HepG2 (cell line): ENCODE results near the gene ZNF772. TPM values are rescaled to one million over a fixed set of nuclear protein-coding genes. Genes with fewer than 3 reads are reported as not detected.
A peak's percentile ranks its signal among the peaks of the same experiment; 100 is the strongest.

Experiments
- BRCA1 ChIP-seq: sonication (generic); formaldehyde crosslinking; IDR thresholded peaks from 2 replicates; pipeline ENCODE4 v1.4.0; 2020; ENCODE audit warnings: missing genetic modification reagents
- CBFB ChIP-seq: sonication (generic); formaldehyde crosslinking; IDR thresholded peaks from 2 replicates; pipeline ENCODE4 v1.4.0; 2020; ENCODE audit warnings: missing genetic modification reagents
- GTF3A ChIP-seq: sonication (generic); formaldehyde crosslinking; conservative IDR thresholded peaks from 2 replicates; pipeline ENCODE4 v1.4.0; 2020; ENCODE audit warnings: mild to moderate bottlenecking, missing genetic modification reagents
- HCFC1 ChIP-seq: fragments of 150-350 bp; IDR thresholded peaks from 2 replicates; pipeline ENCODE4 v1.6.1; 2014; ENCODE audit warnings: low read depth, low read length
- HMG20B ChIP-seq: conservative IDR thresholded peaks from 2 replicates; pipeline ENCODE4 v1.6.1; 2016; ENCODE audit warnings: missing genetic modification reagents, missing compliant biosample characterization
- KDM4B ChIP-seq: sonication (generic); formaldehyde crosslinking; IDR thresholded peaks from 2 replicates; pipeline ENCODE4 v1.4.0; 2020; ENCODE audit warnings: missing genetic modification reagents
- KMT2A ChIP-seq: sonication (generic); formaldehyde crosslinking; IDR thresholded peaks from 2 replicates; pipeline ENCODE4 v1.4.0; 2020; ENCODE audit warnings: missing genetic modification reagents
- SATB2 ChIP-seq: sonication (generic); formaldehyde crosslinking; IDR thresholded peaks from 2 replicates; pipeline ENCODE4 v1.5.0; 2020; ENCODE audit warnings: missing genetic modification reagents
- SYNCRIP ChIP-seq: fragments of 200-400 bp; formaldehyde crosslinking; IDR thresholded peaks from 2 replicates; pipeline ENCODE4 v1.6.1; 2018; ENCODE audit warnings: mild to moderate bottlenecking, low read depth, low read length; ENCODE audit not compliant: insufficient read depth
- YEATS2 ChIP-seq: sonication (generic); formaldehyde crosslinking; IDR thresholded peaks from 2 replicates; pipeline ENCODE4 v1.4.0; 2020; ENCODE audit warnings: missing genetic modification reagents, borderline replicate concordance
- ZBTB1 ChIP-seq: sonication (generic); formaldehyde crosslinking; IDR thresholded peaks from 2 replicates; pipeline ENCODE4 v1.4.0; 2020; ENCODE audit warnings: missing genetic modification reagents, borderline replicate concordance
- ZC3H4 ChIP-seq: sonication (generic); formaldehyde crosslinking; IDR thresholded peaks from 2 replicates; pipeline ENCODE4 v1.4.0; 2020; ENCODE audit warnings: missing genetic modification reagents, borderline replicate concordance
- ZNF274 ChIP-seq: sonication (generic); formaldehyde crosslinking; IDR thresholded peaks from 2 replicates; pipeline ENCODE4 v1.5.1; 2020; ENCODE audit warnings: mild to moderate bottlenecking, missing genetic modification reagents
- ZNF792 ChIP-seq: IDR thresholded peaks from 2 replicates; pipeline ENCODE4 v1.6.1; 2016
- ZSCAN12 ChIP-seq: sonication (generic); formaldehyde crosslinking; IDR thresholded peaks from 2 replicates; pipeline ENCODE4 v1.9.0; 2021; ENCODE audit warnings: mild to moderate bottlenecking, missing genetic modification reagents
- polyA plus RNA-seq, 8 experiments: library from polyadenylated mRNA; depleted of rRNA in 3 of 8; stranded (reverse) in 7 of 8; unstranded in 1 of 8; fragments of >200 nt; fragmentation: Illumina TruSeq in 4 of 8; extraction: Trizol in 4 of 8; gene quantifications; 2 replicates each; pipeline versions ENCODE4 v1.2.1 to v1.2.3, GENCODE V29; 2011 to 2016; ENCODE audit warnings: low read depth in 4 of 8, missing spikeins in 1 of 8, mixed read lengths in 1 of 8; ENCODE audit not compliant: insufficient read depth in 1 of 8
- total RNA-seq, 5 experiments: library from RNA; depleted of rRNA; stranded (reverse); fragments of >200 nt; fragmentation: Illumina TruSeq; extraction: Trizol; gene quantifications; 2 replicates each; pipeline ENCODE4 v1.2.3, GENCODE V29; 2016; ENCODE audit warnings: low read depth in 1 of 5
- TF ChIP-seq, protein P1 (sequence below): sonication (generic); formaldehyde crosslinking; IDR thresholded peaks from 2 replicates; pipeline ENCODE4 v1.4.0; 2020; ENCODE audit warnings: missing genetic modification reagents
- TF ChIP-seq, protein P2 (sequence below): IDR thresholded peaks from 2 replicates; pipeline ENCODE4 v1.6.1; 2016; ENCODE audit warnings: low read depth
- TF ChIP-seq, protein P3 (sequence below), 2 experiments: fragments of 450-650 bp in 1 of 2; sonication (generic) in 1 of 2; formaldehyde crosslinking; IDR thresholded peaks; 2 replicates each; pipeline versions ENCODE4 v1.5.0 to v1.8.0; 2020 to 2022; ENCODE audit warnings: mild to moderate bottlenecking in 1 of 2, missing genetic modification reagents in 1 of 2
- TF ChIP-seq, protein P4 (sequence below), 2 experiments: sonication (generic) in 1 of 2; formaldehyde crosslinking in 1 of 2; IDR thresholded peaks; 2 replicates each; pipeline versions ENCODE4 v1.4.0 to v1.6.1; 2018 to 2020; ENCODE audit warnings: missing genetic modification reagents in 2 of 2, borderline replicate concordance in 1 of 2, low read depth in 1 of 2, mild to moderate bottlenecking in 1 of 2, missing biosample characterization in 1 of 2

The ZNF772 gene
- total and polyA plus RNA-seq, 2 of the 13 experiments (the other 11 are each of a cell fraction or from before 2014, with no cell fraction given) = 3.1 to 17.2 TPM

DNA sequence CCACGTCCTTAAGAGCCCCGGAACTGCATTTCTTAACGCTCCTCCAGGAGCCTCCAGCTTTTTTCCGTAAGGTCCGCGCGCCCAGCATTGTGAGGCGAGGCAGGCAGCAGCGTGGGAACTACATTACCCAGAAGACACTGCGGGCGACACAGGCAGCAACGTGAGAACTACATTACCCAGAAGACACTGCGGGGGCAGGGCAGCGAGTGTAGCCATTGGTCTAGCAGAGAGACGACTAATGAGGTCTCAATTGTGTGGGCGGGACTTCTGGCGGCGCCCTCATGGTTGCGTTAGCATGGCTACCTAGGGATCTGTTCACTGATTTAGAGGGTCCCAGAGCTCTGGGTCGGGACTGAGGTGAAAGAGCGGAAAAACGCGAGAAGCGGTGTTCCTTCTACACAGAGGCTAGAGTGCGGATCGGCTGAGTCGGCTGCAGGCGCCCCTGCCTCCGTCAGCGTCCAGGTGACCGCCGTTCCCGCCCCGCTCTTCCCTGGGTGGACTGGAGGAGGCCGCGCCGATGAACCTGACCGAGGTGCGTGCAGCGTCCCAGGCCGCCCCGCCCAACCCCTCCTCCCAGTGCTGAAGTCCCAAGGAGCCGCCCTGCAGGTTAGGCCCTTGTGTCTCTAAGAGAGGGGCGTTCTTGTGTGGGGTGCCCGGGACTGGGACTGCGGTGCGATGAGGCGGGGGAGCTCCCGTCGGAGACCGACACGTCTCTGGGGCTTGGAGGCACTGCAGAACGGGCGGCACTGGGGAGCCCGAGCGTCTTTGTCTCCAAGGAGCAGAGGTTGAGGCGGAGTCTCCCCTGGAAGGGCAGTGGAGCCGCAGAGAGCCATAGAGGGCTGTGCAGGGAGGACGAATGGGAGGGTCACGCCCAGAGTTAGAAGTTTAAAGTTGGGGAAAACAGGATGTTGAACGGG is 42.0 kb downstream of the ZNF772 start, which contains the start of gene ZNF749 (continued):
- TF ChIP-seq, protein P1, sequence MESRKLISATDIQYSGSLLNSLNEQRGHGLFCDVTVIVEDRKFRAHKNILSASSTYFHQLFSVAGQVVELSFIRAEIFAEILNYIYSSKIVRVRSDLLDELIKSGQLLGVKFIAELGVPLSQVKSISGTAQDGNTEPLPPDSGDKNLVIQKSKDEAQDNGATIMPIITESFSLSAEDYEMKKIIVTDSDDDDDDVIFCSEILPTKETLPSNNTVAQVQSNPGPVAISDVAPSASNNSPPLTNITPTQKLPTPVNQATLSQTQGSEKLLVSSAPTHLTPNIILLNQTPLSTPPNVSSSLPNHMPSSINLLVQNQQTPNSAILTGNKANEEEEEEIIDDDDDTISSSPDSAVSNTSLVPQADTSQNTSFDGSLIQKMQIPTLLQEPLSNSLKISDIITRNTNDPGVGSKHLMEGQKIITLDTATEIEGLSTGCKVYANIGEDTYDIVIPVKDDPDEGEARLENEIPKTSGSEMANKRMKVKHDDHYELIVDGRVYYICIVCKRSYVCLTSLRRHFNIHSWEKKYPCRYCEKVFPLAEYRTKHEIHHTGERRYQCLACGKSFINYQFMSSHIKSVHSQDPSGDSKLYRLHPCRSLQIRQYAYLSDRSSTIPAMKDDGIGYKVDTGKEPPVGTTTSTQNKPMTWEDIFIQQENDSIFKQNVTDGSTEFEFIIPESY (CRISPR knock-in tag) = peak; percentile 16; the same call in 1 of the 2 replicates
- peak; percentile 85 for TF ChIP-seq YEATS2 (CRISPR knock-in tag)
- no peak for TF ChIP-seq SYNCRIP
- peak; percentile 48; the same call in 1 of the 2 replicates for TF ChIP-seq KDM4B (CRISPR knock-in tag)
- TF ChIP-seq, protein P2, sequence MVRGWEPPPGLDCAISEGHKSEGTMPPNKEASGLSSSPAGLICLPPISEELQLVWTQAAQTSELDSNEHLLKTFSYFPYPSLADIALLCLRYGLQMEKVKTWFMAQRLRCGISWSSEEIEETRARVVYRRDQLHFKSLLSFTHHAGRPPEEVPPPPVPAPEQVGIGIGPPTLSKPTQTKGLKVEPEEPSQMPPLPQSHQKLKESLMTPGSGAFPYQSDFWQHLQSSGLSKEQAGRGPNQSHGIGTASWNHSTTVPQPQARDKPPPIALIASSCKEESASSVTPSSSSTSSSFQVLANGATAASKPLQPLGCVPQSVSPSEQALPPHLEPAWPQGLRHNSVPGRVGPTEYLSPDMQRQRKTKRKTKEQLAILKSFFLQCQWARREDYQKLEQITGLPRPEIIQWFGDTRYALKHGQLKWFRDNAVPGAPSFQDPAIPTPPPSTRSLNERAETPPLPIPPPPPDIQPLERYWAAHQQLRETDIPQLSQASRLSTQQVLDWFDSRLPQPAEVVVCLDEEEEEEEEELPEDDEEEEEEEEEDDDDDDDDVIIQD (CRISPR knock-in tag) = no peak
- TF ChIP-seq SATB2 (CRISPR knock-in tag) = no peak
- no peak for TF ChIP-seq ZNF274 (CRISPR knock-in tag)
- no peak for TF ChIP-seq HMG20B (CRISPR knock-in tag)
- TF ChIP-seq KMT2A (CRISPR knock-in tag) = peak; percentile 75; the same call in 1 of the 2 replicates
- TF ChIP-seq GTF3A (CRISPR knock-in tag) = no peak
- TF ChIP-seq BRCA1 (CRISPR knock-in tag) = no peak
- TF ChIP-seq CBFB (CRISPR knock-in tag) = 0 out of 2 replicates have a peak, but pooled peaks have one; percentile 23
- TF ChIP-seq ZBTB1 (CRISPR knock-in tag) = no peak
- TF ChIP-seq, protein P3, sequence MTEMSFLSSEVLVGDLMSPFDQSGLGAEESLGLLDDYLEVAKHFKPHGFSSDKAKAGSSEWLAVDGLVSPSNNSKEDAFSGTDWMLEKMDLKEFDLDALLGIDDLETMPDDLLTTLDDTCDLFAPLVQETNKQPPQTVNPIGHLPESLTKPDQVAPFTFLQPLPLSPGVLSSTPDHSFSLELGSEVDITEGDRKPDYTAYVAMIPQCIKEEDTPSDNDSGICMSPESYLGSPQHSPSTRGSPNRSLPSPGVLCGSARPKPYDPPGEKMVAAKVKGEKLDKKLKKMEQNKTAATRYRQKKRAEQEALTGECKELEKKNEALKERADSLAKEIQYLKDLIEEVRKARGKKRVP (CRISPR knock-in tag; IDR thresholded peaks at IDR 0.05) = peak in 1 of 2 experiments; percentile 71; a peak in 1 of 4 replicates
- peak; percentile 99 for TF ChIP-seq HCFC1
- TF ChIP-seq ZSCAN12 (CRISPR knock-in tag) = no peak
- TF ChIP-seq ZNF792 = 0 out of 2 replicates have a peak, but pooled peaks have one; percentile 15
- TF ChIP-seq, protein P4, sequence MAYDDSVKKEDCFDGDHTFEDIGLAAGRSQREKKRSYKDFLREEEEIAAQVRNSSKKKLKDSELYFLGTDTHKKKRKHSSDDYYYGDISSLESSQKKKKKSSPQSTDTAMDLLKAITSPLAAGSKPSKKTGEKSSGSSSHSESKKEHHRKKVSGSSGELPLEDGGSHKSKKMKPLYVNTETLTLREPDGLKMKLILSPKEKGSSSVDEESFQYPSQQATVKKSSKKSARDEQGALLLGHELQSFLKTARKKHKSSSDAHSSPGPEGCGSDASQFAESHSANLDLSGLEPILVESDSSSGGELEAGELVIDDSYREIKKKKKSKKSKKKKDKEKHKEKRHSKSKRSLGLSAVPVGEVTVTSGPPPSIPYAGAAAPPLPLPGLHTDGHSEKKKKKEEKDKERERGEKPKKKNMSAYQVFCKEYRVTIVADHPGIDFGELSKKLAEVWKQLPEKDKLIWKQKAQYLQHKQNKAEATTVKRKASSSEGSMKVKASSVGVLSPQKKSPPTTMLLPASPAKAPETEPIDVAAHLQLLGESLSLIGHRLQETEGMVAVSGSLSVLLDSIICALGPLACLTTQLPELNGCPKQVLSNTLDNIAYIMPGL (CRISPR knock-in tag; IDR thresholded peaks at IDR 0.05; ENCODE audit: borderline replicate concordance in 1 of 2, low read depth in 1 of 2) = peak; percentile 24 to 84; a peak in 3 of 4 replicates
- TF ChIP-seq ZC3H4 = no peak
